ENCODE data around the gene PARD3B. TPM values are rescaled to one million over a fixed set of nuclear protein-coding genes. Genes with fewer than 3 reads are reported as not detected.

The PARD3B gene
- total and polyA plus RNA-seq, 2 of the 4 experiments (the other 2 are of a cell fraction): 3.3 to 15.6 TPM

DNA sequence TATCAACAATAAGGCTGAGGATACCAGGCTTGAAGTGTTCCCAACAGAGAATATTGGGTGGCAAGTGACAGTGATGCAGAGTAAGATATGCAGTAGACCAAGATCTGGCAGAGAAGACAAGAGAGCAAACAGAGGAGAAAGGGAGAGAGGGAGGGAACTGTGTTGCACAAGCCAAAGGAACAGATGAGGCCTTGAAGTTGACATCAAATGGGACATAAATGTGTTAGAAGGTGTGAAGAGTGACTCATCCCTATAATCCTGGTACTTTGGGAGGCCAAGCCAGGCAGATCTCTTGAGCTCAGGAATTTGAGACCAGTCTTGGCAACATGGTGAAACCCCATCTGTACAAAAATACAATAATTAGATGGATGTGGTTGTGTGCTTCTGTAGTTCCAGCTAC is 342.9 kb downstream of the PARD3B start:
- DNase-seq (no peak), ATAC-seq (ENCODE audit: low read depth) (no peak)
- H3K4me1 ChIP-seq (ENCODE audit: control insufficient read depth, insufficient read depth, low read length): peaks cover 1% of the 10 kb centered on the region
- H3K56ac ChIP-seq (ENCODE audit: extremely low read depth, insufficient read depth, low read length): no peak overlapping the region
- TF ChIP-seq BHLHE40 (IDR thresholded peaks at IDR 0.05; ENCODE audit: low read depth, low read length) (no peak), RCOR1 (IDR thresholded peaks at IDR 0.05; ENCODE audit: insufficient replicate concordance, low read length) (no peak), FOS (IDR thresholded peaks at IDR 0.05; ENCODE audit: low read depth, low read length) (no peak), RFX5 (IDR thresholded peaks at IDR 0.05; ENCODE audit: low read depth, low read length) (no peak), RAD21 (IDR thresholded peaks at IDR 0.05; ENCODE audit: low read length) (no peak), CEBPB (IDR thresholded peaks at IDR 0.05; ENCODE audit: low read depth, low read length) (no peak), SMC3 (IDR thresholded peaks at IDR 0.05; ENCODE audit: low read depth, low read length) (no peak), NFE2L2 (IDR thresholded peaks at IDR 0.05; ENCODE audit: low read depth, low read length) (no peak), MXI1 (IDR thresholded peaks at IDR 0.05; ENCODE audit: borderline replicate concordance, low read depth, low read length) (no peak), POLR2A (IDR thresholded peaks at IDR 0.05; ENCODE audit: low read depth, low read length) (no peak), CHD1 (IDR thresholded peaks at IDR 0.05; ENCODE audit: low read depth, low read length) (no peak), MAFK (IDR thresholded peaks at IDR 0.05; ENCODE audit: low read depth, low read length) (no peak), MAZ (IDR thresholded peaks at IDR 0.05; ENCODE audit: borderline replicate concordance, low read depth, low read length) (no peak)
- TF ChIP-seq, protein P1, sequence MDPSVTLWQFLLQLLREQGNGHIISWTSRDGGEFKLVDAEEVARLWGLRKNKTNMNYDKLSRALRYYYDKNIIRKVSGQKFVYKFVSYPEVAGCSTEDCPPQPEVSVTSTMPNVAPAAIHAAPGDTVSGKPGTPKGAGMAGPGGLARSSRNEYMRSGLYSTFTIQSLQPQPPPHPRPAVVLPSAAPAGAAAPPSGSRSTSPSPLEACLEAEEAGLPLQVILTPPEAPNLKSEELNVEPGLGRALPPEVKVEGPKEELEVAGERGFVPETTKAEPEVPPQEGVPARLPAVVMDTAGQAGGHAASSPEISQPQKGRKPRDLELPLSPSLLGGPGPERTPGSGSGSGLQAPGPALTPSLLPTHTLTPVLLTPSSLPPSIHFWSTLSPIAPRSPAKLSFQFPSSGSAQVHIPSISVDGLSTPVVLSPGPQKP (IDR thresholded peaks at IDR 0.05; ENCODE audit: borderline replicate concordance, low read depth, low read length): no peak
- TF ChIP-seq, protein P2, sequence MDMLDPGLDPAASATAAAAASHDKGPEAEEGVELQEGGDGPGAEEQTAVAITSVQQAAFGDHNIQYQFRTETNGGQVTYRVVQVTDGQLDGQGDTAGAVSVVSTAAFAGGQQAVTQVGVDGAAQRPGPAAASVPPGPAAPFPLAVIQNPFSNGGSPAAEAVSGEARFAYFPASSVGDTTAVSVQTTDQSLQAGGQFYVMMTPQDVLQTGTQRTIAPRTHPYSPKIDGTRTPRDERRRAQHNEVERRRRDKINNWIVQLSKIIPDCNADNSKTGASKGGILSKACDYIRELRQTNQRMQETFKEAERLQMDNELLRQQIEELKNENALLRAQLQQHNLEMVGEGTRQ (IDR thresholded peaks at IDR 0.05; ENCODE audit: low read depth, low read length): no peak
- TF ChIP-seq, protein P3, sequence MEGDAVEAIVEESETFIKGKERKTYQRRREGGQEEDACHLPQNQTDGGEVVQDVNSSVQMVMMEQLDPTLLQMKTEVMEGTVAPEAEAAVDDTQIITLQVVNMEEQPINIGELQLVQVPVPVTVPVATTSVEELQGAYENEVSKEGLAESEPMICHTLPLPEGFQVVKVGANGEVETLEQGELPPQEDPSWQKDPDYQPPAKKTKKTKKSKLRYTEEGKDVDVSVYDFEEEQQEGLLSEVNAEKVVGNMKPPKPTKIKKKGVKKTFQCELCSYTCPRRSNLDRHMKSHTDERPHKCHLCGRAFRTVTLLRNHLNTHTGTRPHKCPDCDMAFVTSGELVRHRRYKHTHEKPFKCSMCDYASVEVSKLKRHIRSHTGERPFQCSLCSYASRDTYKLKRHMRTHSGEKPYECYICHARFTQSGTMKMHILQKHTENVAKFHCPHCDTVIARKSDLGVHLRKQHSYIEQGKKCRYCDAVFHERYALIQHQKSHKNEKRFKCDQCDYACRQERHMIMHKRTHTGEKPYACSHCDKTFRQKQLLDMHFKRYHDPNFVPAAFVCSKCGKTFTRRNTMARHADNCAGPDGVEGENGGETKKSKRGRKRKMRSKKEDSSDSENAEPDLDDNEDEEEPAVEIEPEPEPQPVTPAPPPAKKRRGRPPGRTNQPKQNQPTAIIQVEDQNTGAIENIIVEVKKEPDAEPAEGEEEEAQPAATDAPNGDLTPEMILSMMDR (conservative IDR thresholded peaks at IDR 0.05; ENCODE audit: low read depth, low read length): no peak
- ChIA-PET CTCF (no interaction called here), POLR2A (ENCODE audit: unreplicated experiment) (no interaction called here)
- no TSS peak for BruUV-seq (replicated peaks)
- H3K4ac ChIP-seq (ENCODE audit: low read depth, low read length): no peak overlapping the region
- H2BK120ac ChIP-seq (ENCODE audit: low read depth, low read length): no peak overlapping the region
- no peak overlapping the region for H2BK15ac ChIP-seq (ENCODE audit: low read depth, low read length)
- no peaks in the 10 kb centered on the region for H3K36me3 ChIP-seq (ENCODE audit: control insufficient read depth, insufficient read depth, low read length)
- H2BK20ac ChIP-seq (ENCODE audit: low read depth, low read length): no peak overlapping the region; the same call in 1 of the 2 replicates
- H3K14ac ChIP-seq (replicated peaks; ENCODE audit: low read depth, low read length): no peak overlapping the region
- H2BK5ac ChIP-seq (ENCODE audit: low read depth, low read length, poor library complexity, severe bottlenecking): no peak overlapping the region
- no peak overlapping the region for H4K8ac ChIP-seq (ENCODE audit: low read depth in 2 of 2, low read length in 2 of 2)
- no peaks in the 10 kb centered on the region; the same call in 1 of the 2 replicates for H4K20me1 ChIP-seq (ENCODE audit: insufficient read depth, low read length)
- intact Hi-C loops (cut with micrococcal nuclease) (no loop called here), in situ Hi-C loops (cut with MboI; ENCODE audit: low sequenced_read_pairs) (no loop called here), dilution Hi-C loops (cut with HindIII; ENCODE audit: low sequenced_read_pairs, unreplicated experiment) (no loop called here)
- no peaks in the 10 kb centered on the region for H3K9me3 ChIP-seq (ENCODE audit: control insufficient read depth, insufficient read depth, low read length)
- no peak overlapping the region for H2AK5ac ChIP-seq (ENCODE audit: low read depth, low read length)
- H4K91ac ChIP-seq (ENCODE audit: insufficient read depth, low read depth, low read length): no peak overlapping the region
- no peak overlapping the region for H4K5ac ChIP-seq (ENCODE audit: low read depth, low read length)
- H3K27me3 ChIP-seq (ENCODE audit: control insufficient read depth, insufficient read depth, low read length): no peaks in the 10 kb centered on the region
- peaks cover 5% of the 10 kb centered on the region for H3K9me1 ChIP-seq (ENCODE audit: insufficient read depth, low read length)
- H3K4me2 ChIP-seq (ENCODE audit: low read depth, low read length): no peak overlapping the region
- H3K27ac ChIP-seq (ENCODE audit: insufficient read depth, low read length): no peak overlapping the region
- no peak overlapping the region for H2AK9ac ChIP-seq (replicated peaks; ENCODE audit: low read depth, low read length, poor library complexity)
- H3K23ac ChIP-seq (ENCODE audit: low read depth, low read length): no peak overlapping the region
- H3K4me3 ChIP-seq (ENCODE audit: insufficient read depth, low read depth, low read length): no peak overlapping the region
- no peak overlapping the region for H2AFZ ChIP-seq (replicated peaks; ENCODE audit: low read length, poor library complexity)
- H3K79me1 ChIP-seq (ENCODE audit: low read depth in 1 of 2, low read length in 2 of 2): peaks cover 4 to 32% of the 10 kb centered on the region in 2 experiments; a peak in 3 of 4 replicates
- no peak overlapping the region for H3K9ac ChIP-seq (ENCODE audit: low read depth, low read length)
- no peak overlapping the region for H3K18ac ChIP-seq (ENCODE audit: low read depth, low read length)
